GM12878 (cell line): Measurements from ENCODE around the gene INSC. TPM values are rescaled to one million over a fixed set of nuclear protein-coding genes. Genes with fewer than 3 reads are reported as not detected.

Experiments used
- ATAC-seq: fragments of 200-7000 bp; cut with Tn5 transposase; 3 replicates; pipeline ENCODE4 v1.9.1; 2020; ENCODE audit warnings: mild to moderate bottlenecking, moderate library complexity
- BruUV-seq: library from RNA; stranded (reverse); fragments of 400-500 nt; replicated peaks from 2 replicates; lab custom pipeline; 2021; lab: Mats Ljungman, UMichigan
- CTCF ChIA-PET: fragments of 300-600 bp; sonication (Branson Sonifier 250); formaldehyde crosslinking; extraction: SDS; loops from one replicate; lab custom pipeline; 2021; ENCODE audit warnings: inconsistent platforms; lab: Yijun Ruan, JAX
- POLR2A ChIA-PET: fragments of 350-600 bp; formaldehyde crosslinking; extraction: SDS; loops from one replicate; lab custom pipeline; 2021; ENCODE audit warnings: inconsistent platforms; lab: Charles Lee
- RAD21 ChIA-PET: fragments of 300-600 bp; sonication (Branson Sonifier 250); formaldehyde crosslinking; loops from one replicate; lab custom pipeline; 2023; ENCODE audit warnings: antibody characterized with exemption; ENCODE audit not compliant: unreplicated experiment; lab: Charles Lee
- SMC1A ChIA-PET: fragments of 300-600 bp; sonication (Branson Sonifier 250); formaldehyde crosslinking; loops from one replicate; lab custom pipeline; 2023; ENCODE audit not compliant: unreplicated experiment, uncharacterized antibody; lab: Charles Lee
- DNase-seq: peaks from one replicate; pipeline ENCODE4 v3.0.0-alpha.2; 2011; ENCODE audit warnings: low read depth, low spot score
- FAIRE-seq: peaks from 3 replicates; lab custom pipeline; 2011; peaks lifted over from hg19 to GRCh38; lab: Jason Lieb, UNC
- H2AFZ ChIP-seq: 2 replicates; pipeline ENCODE4 v1.6.0; 2011; ENCODE audit warnings: low read depth, low read length, control low read depth; ENCODE audit not compliant: control insufficient read depth
- H3K27ac ChIP-seq: 2 replicates; pipeline ENCODE4 v1.5.1; 2011; ENCODE audit warnings: control low read depth; ENCODE audit not compliant: control insufficient read depth, insufficient read depth
- H3K27me3 ChIP-seq, 2 experiments: replicated peaks in 1 of 2; 2 replicates each; pipeline versions ENCODE4 v1.6.0 to v1.6.1; 2011; ENCODE audit warnings: low read length in 1 of 2; ENCODE audit not compliant: control insufficient read depth in 2 of 2, insufficient read depth in 2 of 2
- H3K36me3 ChIP-seq, 2 experiments: 2 replicates each; pipeline ENCODE4 v1.5.1; 2011; ENCODE audit warnings: low read length in 1 of 2; ENCODE audit not compliant: control insufficient read depth in 2 of 2, insufficient read depth in 2 of 2
- H3K4me1 ChIP-seq: 2 replicates; pipeline ENCODE4 v1.6.1; 2011; ENCODE audit warnings: mild to moderate bottlenecking, low read length, moderate library complexity, mixed read lengths; ENCODE audit not compliant: control insufficient read depth, insufficient read depth
- H3K4me2 ChIP-seq: 2 replicates; pipeline ENCODE4 v1.6.0; 2011; ENCODE audit warnings: control low read depth; ENCODE audit not compliant: control insufficient read depth, insufficient read depth
- H3K4me3 ChIP-seq: fragments of 200-600 bp; sonication (generic); 2 replicates; pipeline ENCODE4 v1.5.1; 2016
- H3K79me2 ChIP-seq: 2 replicates; pipeline ENCODE4 v1.6.0; 2011; ENCODE audit warnings: low read length; ENCODE audit not compliant: control insufficient read depth, insufficient read depth
- H3K9ac ChIP-seq: 2 replicates; pipeline ENCODE4 v1.8.0; 2011; ENCODE audit warnings: low read length, control low read depth, mixed read lengths; ENCODE audit not compliant: control insufficient read depth, insufficient read depth
- H3K9me3 ChIP-seq: replicated peaks from 3 replicates; pipeline ENCODE4 v1.5.1; 2011; ENCODE audit warnings: mild to moderate bottlenecking, low read length; ENCODE audit not compliant: control insufficient read depth, insufficient read depth
- H4K20me1 ChIP-seq: 2 replicates; pipeline ENCODE4 v1.6.0; 2011; ENCODE audit not compliant: control insufficient read depth, insufficient read depth
- LARP7 ChIP-seq: fragments of 450-650 bp; IDR thresholded peaks from 2 replicates; pipeline ENCODE4 v1.6.1; 2017; ENCODE audit warnings: mild to moderate bottlenecking
- MXI1 ChIP-seq: fragments of 150-350 bp; IDR thresholded peaks from 2 replicates; pipeline ENCODE4 v1.6.1; 2011; ENCODE audit warnings: low read depth, mild to moderate bottlenecking, inconsistent platforms, low read length, improper control_type of control experiment
- NFYB ChIP-seq: IDR thresholded peaks from 2 replicates; pipeline ENCODE4 v1.6.1; 2011; ENCODE audit warnings: low read depth, mild to moderate bottlenecking, low read length, improper control_type of control experiment, moderate library complexity; ENCODE audit not compliant: insufficient read depth
- POLR2A ChIP-seq: IDR thresholded peaks from 2 replicates; pipeline ENCODE4 v1.6.1; 2011; ENCODE audit warnings: low read depth, mild to moderate bottlenecking, low read length
- RCOR1 ChIP-seq: conservative IDR thresholded peaks from 2 replicates; pipeline ENCODE4 v1.6.1; 2012; ENCODE audit warnings: low read depth, low read length, improper control_type of control experiment
- SIN3A ChIP-seq: IDR thresholded peaks from 2 replicates; pipeline ENCODE4 v1.6.1; 2012; ENCODE audit warnings: low read depth, low read length, improper control_type of control experiment
- ZNF274 ChIP-seq: IDR thresholded peaks from one replicate; pipeline ENCODE4 v1.8.0; 2011; ENCODE audit not compliant: insufficient read length, insufficient read depth
- WGBS: methylation state at CpG from one replicate; pipeline ENCODE4 v1.1.6; 2016; ENCODE audit warnings: low lambda C conversion rate; ENCODE audit not compliant: insufficient replicate concordance, insufficient coverage; ENCODE audit errors: missing lambda C conversion rate; 5-methylcytosine and 5-hydroxymethylcytosine counted together
- in situ Hi-C: fragments of 300-500 bp; cut with MboI; formaldehyde crosslinking; loops from 9 replicates; pipeline ENCODE4 v1.14.3; 2018; ENCODE audit warnings: mixed read lengths
- intact Hi-C: fragments of 100-400 bp; cut with micrococcal nuclease; formaldehyde crosslinking; loops from one replicate; pipeline ENCODE4 v1.14.2; 2022; ENCODE audit not compliant: unreplicated experiment
- polyA plus RNA-seq, 11 experiments: library from polyadenylated mRNA; depleted of rRNA in 4 of 11; unstranded in 6 of 11; stranded (reverse) in 5 of 11; fragments of >200 nt; fragmentation: Nextera tagmentation in 4 of 11; fragmentation: Illumina TruSeq in 1 of 11; extraction: Ambion mirVana in 4 of 11; extraction: Trizol in 1 of 11; gene quantifications; 1 replicate in 1 of 11; 2 replicates in 10 of 11; pipeline versions ENCODE4 v1.2.1 to v1.2.3, GENCODE V29; 2011 to 2016; ENCODE audit warnings: inconsistent platforms in 2 of 11, missing spikeins in 2 of 11, low read depth in 1 of 11
- total RNA-seq, 4 experiments: library from RNA; depleted of rRNA in 3 of 4; stranded (reverse); fragments of >200 nt in 3 of 4; fragmentation: Illumina TruSeq in 1 of 4; extraction: Trizol in 1 of 4; gene quantifications; 2 replicates each; pipeline versions ENCODE4 v1.2.1 to v1.2.3, GENCODE V29; 2013 to 2021
- TF ChIP-seq, protein P1 (sequence below): IDR thresholded peaks from 2 replicates; pipeline ENCODE4 v1.6.1; 2011; ENCODE audit warnings: low read depth, mild to moderate bottlenecking, low read length, moderate library complexity, borderline replicate concordance; ENCODE audit errors: extremely low read depth
- TF ChIP-seq, protein P2 (sequence below): fragments of 450-650 bp; formaldehyde crosslinking; IDR thresholded peaks from 2 replicates; pipeline ENCODE4 v1.4.0; 2022; ENCODE audit warnings: mild to moderate bottlenecking, moderate library complexity

The INSC gene
- total and polyA plus RNA-seq, 10 of the 15 experiments (the other 5 are each of a cell fraction or from before 2014, with no cell fraction given) = 0.13 to 0.33 TPM; not detected in 8

DNA sequence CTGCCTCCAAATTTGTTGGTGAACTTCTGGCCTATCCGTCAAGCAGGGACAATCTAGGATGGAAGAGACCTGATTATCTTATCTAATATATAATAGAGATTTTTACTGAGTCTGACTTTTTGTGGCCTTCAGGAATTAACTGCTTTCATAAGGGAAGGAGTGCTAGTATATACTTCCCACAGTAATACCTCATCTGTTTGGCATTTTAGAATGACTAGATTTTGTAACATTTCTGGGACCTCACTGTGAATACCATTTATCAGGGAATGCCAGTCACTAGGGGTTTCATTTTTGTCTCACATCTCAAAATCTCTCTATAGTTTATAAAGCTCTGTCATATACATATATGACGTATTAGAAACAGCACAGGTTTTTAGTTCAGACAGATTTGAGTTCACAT lies 114.3 kb downstream of the INSC start:
- Histone ChIP-seq H3K27ac (no peak overlapping the region), H3K27me3 (no peaks in the 10 kb centered on the region), H3K4me1 (no peaks in the 10 kb centered on the region), H2AFZ (no peak overlapping the region), H3K79me2 (no peaks in the 10 kb centered on the region), H3K36me3 (no peaks in the 10 kb centered on the region)
- ChIA-PET CTCF (no interaction called here), POLR2A (no interaction called here), RAD21 (no interaction called here)
- intact Hi-C loops = no loop called here
- in situ Hi-C loops = no loop called here
- no peak for TF ChIP-seq POLR2A
- TF ChIP-seq, protein P1, sequence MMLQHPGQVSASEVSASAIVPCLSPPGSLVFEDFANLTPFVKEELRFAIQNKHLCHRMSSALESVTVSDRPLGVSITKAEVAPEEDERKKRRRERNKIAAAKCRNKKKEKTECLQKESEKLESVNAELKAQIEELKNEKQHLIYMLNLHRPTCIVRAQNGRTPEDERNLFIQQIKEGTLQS = no peak
- TF ChIP-seq SIN3A = no peak
- TF ChIP-seq ZNF274 = no peak
- TF ChIP-seq NFYB = no peak
- no peak for TF ChIP-seq RCOR1
- no peak for TF ChIP-seq MXI1
- no peak for TF ChIP-seq LARP7
- TF ChIP-seq, protein P2, sequence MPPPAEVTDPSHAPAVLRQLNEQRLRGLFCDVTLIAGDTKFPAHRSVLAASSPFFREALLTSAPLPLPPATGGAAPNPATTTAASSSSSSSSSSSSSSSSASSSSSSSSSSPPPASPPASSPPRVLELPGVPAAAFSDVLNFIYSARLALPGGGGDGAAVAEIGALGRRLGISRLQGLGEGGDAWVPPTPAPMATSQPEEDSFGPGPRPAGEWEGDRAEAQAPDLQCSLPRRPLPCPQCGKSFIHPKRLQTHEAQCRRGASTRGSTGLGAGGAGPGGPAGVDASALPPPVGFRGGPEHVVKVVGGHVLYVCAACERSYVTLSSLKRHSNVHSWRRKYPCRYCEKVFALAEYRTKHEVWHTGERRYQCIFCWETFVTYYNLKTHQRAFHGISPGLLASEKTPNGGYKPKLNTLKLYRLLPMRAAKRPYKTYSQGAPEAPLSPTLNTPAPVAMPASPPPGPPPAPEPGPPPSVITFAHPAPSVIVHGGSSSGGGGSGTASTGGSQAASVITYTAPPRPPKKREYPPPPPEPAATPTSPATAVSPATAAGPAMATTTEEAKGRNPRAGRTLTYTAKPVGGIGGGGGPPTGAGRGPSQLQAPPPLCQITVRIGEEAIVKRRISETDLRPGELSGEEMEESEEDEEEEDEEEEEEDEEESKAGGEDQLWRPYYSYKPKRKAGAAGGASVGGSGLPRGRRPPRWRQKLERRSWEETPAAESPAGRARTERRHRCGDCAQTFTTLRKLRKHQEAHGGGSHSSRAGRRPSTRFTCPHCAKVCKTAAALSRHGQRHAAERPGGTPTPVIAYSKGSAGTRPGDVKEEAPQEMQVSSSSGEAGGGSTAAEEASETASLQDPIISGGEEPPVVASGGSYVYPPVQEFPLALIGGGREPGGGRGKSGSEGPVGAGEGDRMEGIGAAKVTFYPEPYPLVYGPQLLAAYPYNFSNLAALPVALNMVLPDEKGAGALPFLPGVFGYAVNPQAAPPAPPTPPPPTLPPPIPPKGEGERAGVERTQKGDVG (CRISPR knock-in tag) = no peak
- TF ChIP-seq, all 136 proteins: peak for 0
- no peak for ATAC-seq
- BruUV-seq = no TSS peak
- no peak for FAIRE-seq
- SMC1A ChIA-PET = no interaction called here
- Histone ChIP-seq H3K9me3 (no peaks in the 10 kb centered on the region), H3K4me3 (no peak overlapping the region), H3K9ac (no peak overlapping the region), H3K4me2 (no peak overlapping the region), H4K20me1 (no peaks in the 10 kb centered on the region)
- no peak for DNase-seq
- WGBS = 25% methylated on average over 2 of the region's 2 CpGs
